Endodermal cell (in vitro differentiated cells): Measurements from ENCODE around the gene PEX11G. TPM values are rescaled to one million over a fixed set of nuclear protein-coding genes. Genes with fewer than 3 reads are reported as not detected.

Source experiments
- DNase-seq: peaks from one replicate; pipeline ENCODE4 v3.0.0-alpha.2; 2017
- H3K27ac ChIP-seq: 2 replicates; pipeline ENCODE4 v1.5.1; 2013; ENCODE audit warnings: mild to moderate bottlenecking, low read depth, low read length, moderate library complexity
- H3K27me3 ChIP-seq: 2 replicates; pipeline ENCODE4 v1.6.1; 2013; ENCODE audit warnings: mild to moderate bottlenecking, low read length, moderate library complexity; ENCODE audit not compliant: insufficient read depth, control insufficient read depth, poor library complexity, severe bottlenecking
- H3K36me3 ChIP-seq: 2 replicates; pipeline ENCODE4 v1.7.0; 2013; ENCODE audit warnings: mild to moderate bottlenecking, low read length, moderate library complexity; ENCODE audit not compliant: control insufficient read depth, insufficient read depth
- H3K4me1 ChIP-seq: one replicate; pipeline ENCODE4 v1.7.0; 2013; ENCODE audit warnings: low read length; ENCODE audit not compliant: control insufficient read depth, insufficient read depth
- H3K4me3 ChIP-seq: 2 replicates; pipeline ENCODE4 v1.5.1; 2013; ENCODE audit warnings: mild to moderate bottlenecking, low read length, moderate library complexity
- H3K9ac ChIP-seq: 2 replicates; pipeline ENCODE4 v1.6.1; 2013; ENCODE audit warnings: mild to moderate bottlenecking, low read length, moderate library complexity; ENCODE audit not compliant: poor library complexity, severe bottlenecking; ENCODE audit errors: extremely low read depth
- H3K9me3 ChIP-seq: 2 replicates; pipeline ENCODE4 v1.6.1; 2013; ENCODE audit warnings: mild to moderate bottlenecking, low read length, moderate library complexity; ENCODE audit not compliant: control insufficient read depth
- H3K27ac Mint-ChIP-seq: 2 replicates; pipeline ENCODE4 v1.8.0; 2020; ENCODE audit warnings: mixed read lengths
- H3K27me3 Mint-ChIP-seq: 2 replicates; pipeline ENCODE4 v1.8.0; 2021; ENCODE audit warnings: mild to moderate bottlenecking, mixed read lengths; ENCODE audit not compliant: insufficient read depth
- H3K36me3 Mint-ChIP-seq: 2 replicates; pipeline ENCODE4 v1.8.0; 2020; ENCODE audit warnings: low read depth, mixed read lengths
- H3K4me1 Mint-ChIP-seq: 2 replicates; pipeline ENCODE4 v1.8.0; 2020; ENCODE audit warnings: mixed read lengths
- H3K4me3 Mint-ChIP-seq: 2 replicates; pipeline ENCODE4 v1.8.0; 2020; ENCODE audit warnings: mild to moderate bottlenecking, moderate library complexity, mixed read lengths
- H3K9me3 Mint-ChIP-seq: 2 replicates; pipeline ENCODE4 v1.8.0; 2020; ENCODE audit warnings: mild to moderate bottlenecking, mixed read lengths
- CTCF ChIP-seq: fragments of 200-600 bp; sonication (generic); conservative IDR thresholded peaks from 2 replicates; pipeline ENCODE4 v1.5.0; 2021; ENCODE audit warnings: antibody characterized with exemption, mild to moderate bottlenecking
- WGBS, 2 experiments: methylation state at CpG; one replicate each; pipeline versions ENCODE4 v1.1.5 to v1.1.7; 2013; ENCODE audit warnings: missing lambda C conversion rate in 2 of 2, mixed read lengths in 1 of 2; ENCODE audit not compliant: insufficient coverage in 1 of 2, insufficient read length in 1 of 2; 5-methylcytosine and 5-hydroxymethylcytosine counted together
- total RNA-seq, 2 donors: library from RNA; stranded (reverse); fragmentation: NEBNext Ultra II Directional in 1 of 2; extraction: Animal tissue kit (Norgen Biotek cat#: 25700) in 1 of 2; gene quantifications; 2 replicates in 1 of 2; 3 replicates in 1 of 2; pipeline ENCODE4 v1.2.1, GENCODE V29; 2021

PEX11G gene
- total RNA-seq, 2 donors from 2014 or later: 2.6 to 3.0 TPM

DNA sequence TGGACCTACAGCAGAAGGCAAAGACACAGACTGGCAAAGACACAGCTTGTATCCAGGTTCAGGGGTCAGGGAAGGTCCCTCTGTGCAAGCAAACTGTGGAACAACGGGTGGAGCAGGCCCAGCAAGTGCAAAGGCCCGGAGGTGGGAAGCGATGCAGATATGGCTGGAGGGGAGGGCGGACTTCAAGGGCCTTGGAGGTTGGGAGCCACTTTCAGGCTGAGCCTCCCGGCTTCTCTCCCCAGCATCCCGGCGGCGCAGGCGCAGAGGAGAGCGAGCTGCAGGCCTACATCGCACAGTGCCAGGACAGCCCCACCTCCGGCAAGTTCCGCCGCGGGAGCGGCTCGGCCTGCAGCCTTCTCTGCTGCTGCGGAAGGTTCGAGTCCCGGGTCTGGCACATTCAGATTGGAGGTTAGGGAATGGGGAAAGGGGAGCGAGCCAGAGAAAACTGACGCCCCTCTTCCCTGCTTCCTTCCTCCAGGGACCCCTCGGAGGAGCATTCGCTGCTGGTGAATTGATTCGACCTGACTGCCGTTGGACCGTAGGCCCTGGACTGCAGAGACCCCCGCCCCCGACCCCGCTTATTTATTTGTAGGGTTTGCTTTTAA is 44.5 kb upstream of the PEX11G start:
- Histone ChIP-seq H3K4me3 (peak overlapping the region; percentile 95), H3K27ac (no peak overlapping the region), H3K36me3 (no peaks in the 10 kb centered on the region), H3K9ac (peak overlapping the region; percentile 90), H3K4me1 (no peaks in the 10 kb centered on the region), H3K9me3 (no peaks in the 10 kb centered on the region), H3K27me3 (no peaks in the 10 kb centered on the region)
- peak; percentile 74 for DNase-seq
- peak overlapping the region; percentile 86 for H3K4me3 Mint-ChIP-seq
- H3K36me3 Mint-ChIP-seq: peaks cover 27% of the 10 kb centered on the region
- peaks cover 4% of the 10 kb centered on the region for H3K4me1 Mint-ChIP-seq
- H3K27ac Mint-ChIP-seq: peak overlapping the region; percentile 87
- no peaks in the 10 kb centered on the region for H3K9me3 Mint-ChIP-seq
- H3K27me3 Mint-ChIP-seq: no peaks in the 10 kb centered on the region
- no peak for TF ChIP-seq CTCF
- WGBS, 2 experiments: 67 to 91% methylated on average over 13 to 30 of the region's 30 CpGs

DNA sequence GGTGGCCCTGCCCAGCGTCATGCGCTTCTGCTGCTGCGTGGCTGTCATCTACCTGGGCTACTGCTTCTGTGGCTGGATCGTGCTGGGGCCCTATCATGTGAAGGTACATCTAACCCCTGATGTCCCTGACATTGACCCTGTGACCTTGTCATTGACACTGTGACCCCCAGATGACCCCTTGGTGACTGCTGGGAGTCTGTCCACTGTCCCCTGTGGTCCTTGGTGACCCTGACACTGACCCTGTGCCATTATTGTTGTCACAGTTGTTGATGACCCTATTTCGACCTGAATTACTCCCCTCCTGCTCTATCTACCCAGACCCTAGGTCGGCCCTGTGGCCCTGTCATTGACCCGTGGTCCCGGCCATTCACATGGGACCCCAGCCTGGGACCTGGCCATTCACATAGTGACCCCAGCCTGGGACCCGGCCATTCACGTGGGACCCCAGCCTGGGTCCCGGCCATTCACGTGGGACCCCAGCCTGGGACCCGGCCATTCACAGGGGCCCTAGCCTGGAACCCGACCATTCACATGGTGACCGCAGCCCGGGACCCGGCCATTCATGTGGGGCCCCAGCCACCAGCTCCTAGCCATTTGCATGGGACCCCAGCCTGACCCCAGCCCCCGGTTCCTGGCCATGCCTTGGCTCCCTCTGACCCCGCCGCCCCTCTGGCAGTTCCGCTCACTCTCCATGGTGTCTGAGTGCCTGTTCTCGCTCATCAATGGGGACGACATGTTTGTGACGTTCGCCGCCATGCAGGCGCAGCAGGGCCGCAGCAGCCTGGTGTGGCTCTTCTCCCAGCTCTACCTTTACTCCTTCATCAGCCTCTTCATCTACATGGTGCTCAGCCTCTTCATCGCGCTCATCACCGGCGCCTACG is 41.0 kb upstream of the PEX11G start:
- Histone ChIP-seq H3K27ac (no peak overlapping the region), H3K9ac (no peak overlapping the region), H3K27me3 (no peaks in the 10 kb centered on the region), H3K9me3 (no peaks in the 10 kb centered on the region), H3K4me3 (no peak overlapping the region), H3K4me1 (no peaks in the 10 kb centered on the region), H3K36me3 (peaks cover 4% of the 10 kb centered on the region)
- no peak for DNase-seq
- no peak overlapping the region for H3K27ac Mint-ChIP-seq
- no peaks in the 10 kb centered on the region for H3K27me3 Mint-ChIP-seq
- TF ChIP-seq CTCF: no peak
- 91 to 93% methylated on average over 27 to 33 of the region's 33 CpGs for WGBS, 2 experiments
- H3K4me3 Mint-ChIP-seq: no peak overlapping the region
- H3K4me1 Mint-ChIP-seq: no peaks in the 10 kb centered on the region
- H3K36me3 Mint-ChIP-seq: peaks cover 28% of the 10 kb centered on the region
- H3K9me3 Mint-ChIP-seq: no peaks in the 10 kb centered on the region

GRCh38 chr19:7529246-7529600 is 40.4 kb upstream of the PEX11G start:
- no peak for TF ChIP-seq CTCF
- peak; percentile 33 for DNase-seq

More at GRCh38 chr19:7529246-7529600, 40.4 kb upstream of the PEX11G start:
- H3K27ac Mint-ChIP-seq: no peak overlapping the region
- WGBS, 2 experiments: 86 to 89% methylated on average over 5 to 15 of the region's 15 CpGs
- Histone ChIP-seq H3K36me3 (peaks cover 4% of the 10 kb centered on the region), H3K27me3 (no peaks in the 10 kb centered on the region), H3K4me3 (no peak overlapping the region), H3K9ac (no peak overlapping the region), H3K27ac (no peak overlapping the region), H3K9me3 (no peaks in the 10 kb centered on the region), H3K4me1 (no peaks in the 10 kb centered on the region)
- H3K9me3 Mint-ChIP-seq: no peaks in the 10 kb centered on the region
- H3K36me3 Mint-ChIP-seq: peaks cover 28% of the 10 kb centered on the region
- no peaks in the 10 kb centered on the region for H3K4me1 Mint-ChIP-seq
- no peak overlapping the region for H3K4me3 Mint-ChIP-seq
- no peaks in the 10 kb centered on the region for H3K27me3 Mint-ChIP-seq
